ENCODE data around the gene TIMELESS. TPM values are rescaled to one million over a fixed set of nuclear protein-coding genes. Genes with fewer than 3 reads are reported as not detected.

TIMELESS gene
- total RNA-seq, 4 donors from 2014 or later = 4.6 to 7.6 (median 6.7) TPM

DNA sequence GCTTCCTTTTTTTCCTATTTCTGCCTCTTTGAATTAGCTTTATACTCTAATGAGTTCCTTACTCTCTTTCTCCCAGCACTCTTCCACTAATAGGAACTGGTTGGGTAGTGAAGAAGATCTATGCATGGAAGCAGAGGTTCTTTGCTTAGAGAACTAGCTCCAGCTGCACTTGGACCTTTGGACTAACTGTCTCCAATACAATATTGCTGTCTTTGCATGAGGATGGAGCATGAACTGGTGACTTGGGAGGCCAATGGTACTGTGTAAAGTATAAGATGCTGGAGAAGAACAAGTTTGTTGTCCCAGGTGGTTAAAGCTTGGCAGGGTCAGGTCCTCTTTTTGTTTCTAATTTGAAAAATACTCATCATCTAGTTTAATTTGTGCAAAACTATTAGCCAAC lies 41.1 kb upstream of the TIMELESS start:
- H3K27me3 ChIP-seq = no peaks in the 10 kb centered on the region

DNA sequence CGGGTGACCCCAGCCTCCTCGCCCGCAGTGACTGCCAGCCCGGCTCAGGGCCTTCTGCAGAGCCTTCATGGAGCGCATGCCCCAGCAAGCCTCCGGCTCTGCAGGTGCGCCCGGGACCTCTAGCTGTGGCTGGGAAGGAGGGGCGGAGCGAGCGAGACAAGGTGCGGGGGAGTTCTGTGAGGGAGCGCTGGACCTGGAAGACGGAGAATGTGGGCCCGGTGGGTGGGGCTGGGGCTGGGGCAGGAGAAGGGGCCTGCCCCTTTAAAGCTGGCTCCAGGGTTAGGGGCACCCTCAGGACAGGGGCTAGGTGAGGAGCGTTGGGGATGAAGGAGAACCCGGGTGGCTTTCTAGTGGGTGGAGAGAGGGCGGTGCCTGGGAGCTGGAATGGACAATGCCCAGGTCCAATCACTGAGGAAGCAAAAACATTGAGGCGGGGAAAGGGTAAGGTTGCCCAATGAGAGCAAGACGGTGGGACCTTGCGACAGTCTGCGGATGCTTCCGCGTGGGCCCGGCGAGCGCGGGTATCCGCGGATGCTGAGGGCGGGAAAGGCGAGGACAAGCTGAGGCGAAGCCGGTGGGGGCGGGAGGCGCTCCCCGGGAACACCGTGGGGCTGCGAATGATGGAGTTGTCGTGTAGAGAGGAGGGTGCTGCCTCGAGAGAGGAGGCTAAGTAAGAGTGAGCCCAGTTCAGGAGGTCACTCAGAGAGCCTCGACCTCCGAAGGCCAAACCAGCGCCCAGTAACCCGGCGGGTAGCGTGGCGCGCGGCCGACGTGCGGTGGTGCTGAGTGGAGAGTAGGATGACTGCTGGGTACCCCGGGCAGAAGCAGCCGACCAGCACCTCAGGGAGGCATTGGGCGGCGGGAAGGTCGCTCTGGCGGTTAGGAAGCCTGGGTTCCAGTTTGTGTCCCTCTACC lies 39.1 kb upstream of the TIMELESS start, which contains the start of gene GLS2:
Gene GLS2 (minus strand): TSS at position 121 of the 915 bp plus-strand sequence. CDS start 43 bp downstream, at position 78.
- H3K27ac ChIP-seq = peak within 1 kb of the TSS in 2 of 3 donors; percentile 18 to 39
- WGBS, 2 donors = 20 to 22% methylated on average over 47 to 49 of the region's 59 CpGs
- peak within 1 kb of the TSS; percentile 6 to 57 (median 41) for H3K4me3 ChIP-seq (replicated peaks in 1 of 3)
- DNase-seq = peak; percentile 78 to 81
- H3K9me3 ChIP-seq = no peaks in the 10 kb centered on the region
- H3K27me3 ChIP-seq = no peaks in the 10 kb centered on the region
- peaks cover 4 to 6% of the 10 kb centered on the region in 2 donors for H3K4me1 ChIP-seq
- no peaks in the 10 kb centered on the region for H3K36me3 ChIP-seq
- TF ChIP-seq POLR2A (IDR thresholded peaks at IDR 0.05) = peak in 1 of 2 donors; percentile 38
- TF ChIP-seq, protein P1, sequence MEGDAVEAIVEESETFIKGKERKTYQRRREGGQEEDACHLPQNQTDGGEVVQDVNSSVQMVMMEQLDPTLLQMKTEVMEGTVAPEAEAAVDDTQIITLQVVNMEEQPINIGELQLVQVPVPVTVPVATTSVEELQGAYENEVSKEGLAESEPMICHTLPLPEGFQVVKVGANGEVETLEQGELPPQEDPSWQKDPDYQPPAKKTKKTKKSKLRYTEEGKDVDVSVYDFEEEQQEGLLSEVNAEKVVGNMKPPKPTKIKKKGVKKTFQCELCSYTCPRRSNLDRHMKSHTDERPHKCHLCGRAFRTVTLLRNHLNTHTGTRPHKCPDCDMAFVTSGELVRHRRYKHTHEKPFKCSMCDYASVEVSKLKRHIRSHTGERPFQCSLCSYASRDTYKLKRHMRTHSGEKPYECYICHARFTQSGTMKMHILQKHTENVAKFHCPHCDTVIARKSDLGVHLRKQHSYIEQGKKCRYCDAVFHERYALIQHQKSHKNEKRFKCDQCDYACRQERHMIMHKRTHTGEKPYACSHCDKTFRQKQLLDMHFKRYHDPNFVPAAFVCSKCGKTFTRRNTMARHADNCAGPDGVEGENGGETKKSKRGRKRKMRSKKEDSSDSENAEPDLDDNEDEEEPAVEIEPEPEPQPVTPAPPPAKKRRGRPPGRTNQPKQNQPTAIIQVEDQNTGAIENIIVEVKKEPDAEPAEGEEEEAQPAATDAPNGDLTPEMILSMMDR (IDR thresholded peaks at IDR 0.05) = no peak
- intact Hi-C loops (cut with DNase I) = no loop called here

More for the DNA sequence above, 41.1 kb upstream of the TIMELESS start:
- H3K4me1 ChIP-seq = peaks cover 4 to 6% of the 10 kb centered on the region in 2 donors
- no peak overlapping the region for H3K27ac ChIP-seq
- intact Hi-C loops (cut with DNase I) = no loop called here
- no peak overlapping the region for H3K4me3 ChIP-seq (replicated peaks in 1 of 3)
- TF ChIP-seq, protein P1 (IDR thresholded peaks at IDR 0.05) = no peak
- TF ChIP-seq POLR2A (IDR thresholded peaks at IDR 0.05) = no peak
- no peaks in the 10 kb centered on the region for H3K9me3 ChIP-seq
- H3K36me3 ChIP-seq = no peaks in the 10 kb centered on the region
- DNase-seq = no peak

DNA sequence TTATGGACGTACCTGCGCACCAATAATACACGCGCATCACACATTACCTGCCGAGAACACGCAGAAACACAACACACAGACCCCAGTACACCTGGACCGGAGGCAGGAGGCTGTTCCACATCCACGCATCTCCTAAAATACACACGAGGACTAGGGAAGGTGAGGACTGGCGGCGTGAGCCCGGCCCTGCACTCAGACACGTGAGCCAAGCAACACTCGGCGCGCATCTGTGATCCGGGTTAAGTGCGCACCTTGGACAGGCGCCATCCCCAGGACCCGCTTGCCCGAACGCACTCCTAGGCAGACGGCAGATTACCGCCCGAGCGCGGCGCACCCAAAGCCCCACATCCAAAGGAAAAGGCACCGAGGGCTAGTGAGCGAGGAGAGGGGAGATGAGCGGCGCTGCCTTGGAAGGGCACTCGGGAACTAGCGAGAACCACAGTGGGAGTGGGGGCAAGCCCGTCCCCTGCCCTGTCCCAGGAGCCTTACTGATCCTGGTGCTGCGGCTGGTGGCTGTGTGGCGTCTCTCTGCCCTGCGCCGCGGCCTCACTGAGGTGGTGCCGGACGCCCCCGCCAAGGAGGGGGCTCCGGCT lies 38.3 kb upstream of the TIMELESS start:
- 5 to 9% methylated on average over 6 to 26 of the region's 44 CpGs for WGBS, 2 donors

DNA sequence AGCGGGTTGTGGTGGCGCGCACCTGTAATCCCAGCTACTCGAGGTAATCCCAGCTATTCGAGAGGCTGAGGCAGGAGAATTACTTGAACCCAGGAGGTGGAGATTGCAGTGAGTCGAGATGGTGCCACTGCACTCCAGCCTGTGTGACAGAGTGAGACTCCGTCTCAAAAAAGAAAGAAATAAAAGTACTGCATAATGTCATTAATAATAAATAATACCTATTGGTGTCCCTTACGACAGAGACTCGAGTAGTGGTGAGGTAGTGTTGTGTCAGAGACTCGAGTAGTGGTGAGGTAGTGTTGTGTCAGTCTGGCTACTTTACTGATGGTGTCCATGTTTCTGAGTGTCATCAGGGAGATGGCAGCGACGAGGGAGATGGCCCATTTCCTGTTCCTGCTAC lies 37.5 kb upstream of the TIMELESS start:
- TF ChIP-seq, protein P1 (IDR thresholded peaks at IDR 0.05) = no peak
- TF ChIP-seq POLR2A (IDR thresholded peaks at IDR 0.05) = no peak
- no peaks in the 10 kb centered on the region for H3K36me3 ChIP-seq
- H3K4me1 ChIP-seq = peaks cover 4 to 6% of the 10 kb centered on the region in 2 donors
- 82 to 87% methylated on average over 12 of the region's 12 CpGs for WGBS, 2 donors
- H3K27me3 ChIP-seq = no peaks in the 10 kb centered on the region
- H3K27ac ChIP-seq = no peak overlapping the region
- H3K4me3 ChIP-seq (replicated peaks in 1 of 3) = no peak overlapping the region
- no peaks in the 10 kb centered on the region for H3K9me3 ChIP-seq
- no peak for DNase-seq
- intact Hi-C loops (cut with DNase I) = no loop called here

More for the DNA sequence above, 38.3 kb upstream of the TIMELESS start:
- H3K4me3 ChIP-seq (replicated peaks in 1 of 3) = peak overlapping the region; percentile 6 to 57 (median 41)
- H3K4me1 ChIP-seq = peaks cover 4 to 6% of the 10 kb centered on the region in 2 donors
- intact Hi-C loops (cut with DNase I) = no loop called here
- no peaks in the 10 kb centered on the region for H3K36me3 ChIP-seq
- no peaks in the 10 kb centered on the region for H3K9me3 ChIP-seq
- peak overlapping the region in 2 of 3 donors; percentile 18 to 39 for H3K27ac ChIP-seq
- TF ChIP-seq, protein P1 (IDR thresholded peaks at IDR 0.05) = no peak
- TF ChIP-seq POLR2A (IDR thresholded peaks at IDR 0.05) = no peak
- DNase-seq = peak; percentile 71 to 78
- H3K27me3 ChIP-seq = no peaks in the 10 kb centered on the region

Data from thyroid gland (tissue), 4 donors.